Measurements from ENCODE around the gene CERS4.
A peak's percentile ranks its signal among the peaks of the same experiment; 100 is the strongest.
"Not testable (repeated sequence)": the region's sequence is repeated elsewhere in the genome, so short reads cannot be mapped to it uniquely, and the experiment has no call there.

CERS4 gene

GRCh38 chr19:8210421-8211101, 1.4 kb downstream of the CERS4 start:
- no peak for DNase-seq

GRCh38 chr19:8212212-8212611, 3.0 kb downstream of the CERS4 start:
- DNase-seq, result no peak

DNA sequence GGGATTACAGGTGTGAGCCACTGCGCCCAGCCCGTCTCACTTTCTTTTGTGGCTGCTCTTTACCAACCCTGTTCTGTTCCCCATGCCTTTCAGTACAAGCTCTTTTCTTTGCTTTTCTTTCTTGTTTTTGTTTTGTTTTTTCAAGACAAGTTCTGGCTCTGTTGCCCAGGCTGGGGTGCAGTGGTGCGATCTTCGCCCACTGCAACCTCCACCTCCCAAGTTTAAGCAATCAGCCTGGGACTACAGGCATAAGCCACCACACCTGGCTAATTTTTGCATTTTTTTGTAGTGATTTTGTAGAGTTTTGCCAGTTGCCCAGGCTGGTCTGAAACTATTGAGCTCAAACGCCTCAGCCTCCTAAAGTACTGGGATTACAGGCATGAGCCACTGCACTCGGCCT, 3.7 kb downstream of the CERS4 start:
- no peak for DNase-seq

DNA sequence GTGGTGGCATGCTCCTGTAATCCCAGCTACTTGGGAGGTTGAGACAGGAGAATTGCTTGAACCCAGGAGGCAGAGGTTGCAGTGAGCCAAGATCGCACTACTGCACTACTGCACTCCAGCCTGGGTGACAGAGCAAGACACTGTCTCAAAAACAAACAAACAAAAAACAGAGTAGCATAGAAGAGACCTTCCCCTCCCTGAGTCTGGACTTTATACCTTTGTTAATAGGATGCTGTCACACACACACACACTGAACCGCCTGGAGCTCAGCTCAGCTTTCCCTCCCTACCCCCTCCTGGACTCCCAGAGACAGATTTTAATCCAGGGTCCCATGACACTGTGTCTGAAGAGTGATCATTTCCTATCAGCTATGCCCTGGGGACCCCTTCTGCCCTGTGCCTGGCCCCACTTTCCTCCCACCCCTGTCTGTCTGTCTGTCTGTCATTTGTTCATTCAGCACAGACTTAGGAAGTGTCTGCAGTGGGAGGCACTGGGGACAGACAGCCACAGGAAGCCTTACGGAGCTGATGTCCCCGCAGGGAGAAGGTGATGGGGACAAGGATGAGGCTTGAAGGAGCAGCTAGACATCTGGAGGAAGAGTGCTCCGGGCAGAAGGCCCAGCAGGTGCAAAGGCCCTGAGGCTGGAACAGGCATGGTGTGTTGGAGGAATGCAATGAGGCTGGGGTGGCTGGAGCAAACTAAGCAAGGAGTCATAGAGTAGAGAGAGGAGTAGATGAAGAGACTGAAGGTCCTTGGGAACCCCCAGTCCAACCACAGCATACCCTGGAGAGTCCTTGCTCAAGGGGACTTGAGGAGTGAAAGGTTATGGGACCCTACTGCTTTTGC, 4.9 kb downstream of the CERS4 start:
- DNase-seq, result no peak

GRCh38 chr19:8214802-8215201, 5.6 kb downstream of the CERS4 start:
- DNase-seq, result no peak

DNA sequence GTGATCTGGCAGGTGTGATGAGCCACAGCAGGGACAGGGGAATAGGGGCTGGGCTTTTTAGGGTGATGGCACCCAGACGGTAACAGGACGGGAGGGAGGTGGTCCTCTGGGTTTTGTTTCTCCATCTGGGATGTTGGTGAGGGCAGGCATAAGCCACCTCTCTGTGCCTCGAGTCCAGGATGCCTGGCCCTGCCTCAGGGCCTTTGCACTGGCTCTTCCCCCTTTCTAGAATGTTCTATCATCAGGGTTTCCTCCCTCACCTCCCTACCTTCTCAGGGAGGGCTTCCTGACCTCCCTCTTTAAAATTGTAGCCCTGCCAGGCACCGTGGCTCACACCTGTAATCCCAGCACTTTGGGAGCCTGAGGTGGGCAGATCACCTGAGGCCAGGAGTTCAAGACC, 6.6 kb downstream of the CERS4 start:
- DNase-seq, result no peak

- no peak for DNase-seq
Observed at GRCh38 chr19:8216357-8216756, 7.2 kb downstream of the CERS4 start.

- DNase-seq, result not testable (repeated sequence)
Observed at GRCh38 chr19:8218127-8218526, 9.0 kb downstream of the CERS4 start.

DNA sequence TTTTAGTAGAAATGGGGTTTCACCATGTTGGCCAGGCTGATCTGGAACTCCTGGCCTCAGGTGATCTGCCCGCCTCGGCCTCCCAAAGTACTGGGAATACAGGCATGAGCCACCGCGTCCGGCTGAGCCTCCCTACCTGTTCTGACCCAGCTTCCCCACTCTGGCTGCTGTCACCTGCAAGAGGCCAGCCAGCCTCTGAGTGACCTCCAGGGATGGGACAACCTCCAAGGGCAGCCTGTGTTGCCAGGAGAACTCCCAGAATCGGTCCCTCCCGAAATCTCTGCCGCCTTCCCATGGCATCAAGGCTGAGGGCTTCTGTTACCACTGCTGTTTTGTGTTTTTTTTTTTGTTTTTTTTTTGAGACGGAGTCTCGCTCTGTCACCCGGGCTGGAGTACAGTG, 11.3 kb downstream of the CERS4 start:
- no peak for DNase-seq

- no peak for DNase-seq
Observed at GRCh38 chr19:8221161-8221560, 12.0 kb downstream of the CERS4 start.

GRCh38 chr19:8223442-8223841, 14.3 kb downstream of the CERS4 start:
- DNase-seq, result not testable (repeated sequence)

- no peak for DNase-seq
Observed at GRCh38 chr19:8224394-8225145, 15.4 kb downstream of the CERS4 start.

- no peak for DNase-seq
Observed at GRCh38 chr19:8231073-8231604, 22.0 kb downstream of the CERS4 start.

GRCh38 chr19:8233370-8233769, 24.2 kb downstream of the CERS4 start:
- no peak for DNase-seq

DNA sequence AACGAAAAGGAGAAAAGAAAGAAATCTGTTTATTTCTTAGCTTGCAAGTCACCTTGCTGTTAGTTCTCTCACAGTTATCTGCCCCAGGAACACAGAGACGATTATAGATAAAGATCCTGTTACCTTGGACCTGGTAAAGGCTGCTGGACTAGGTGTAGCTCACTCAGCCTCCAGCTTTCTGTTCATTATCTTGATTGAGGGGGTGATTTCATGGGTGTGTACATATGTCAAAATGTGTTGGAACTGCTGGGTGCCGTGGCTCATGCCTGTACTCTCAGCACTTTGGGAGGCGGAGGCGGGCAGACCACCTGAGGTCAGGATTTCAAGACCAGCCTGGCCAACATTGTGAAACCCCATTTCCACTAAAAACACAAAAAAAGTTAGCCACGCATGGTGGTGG, 27.9 kb downstream of the CERS4 start:
- DNase-seq, result no peak

GRCh38 chr19:8238251-8238650, 29.1 kb downstream of the CERS4 start:
- DNase-seq, result no peak

DNA sequence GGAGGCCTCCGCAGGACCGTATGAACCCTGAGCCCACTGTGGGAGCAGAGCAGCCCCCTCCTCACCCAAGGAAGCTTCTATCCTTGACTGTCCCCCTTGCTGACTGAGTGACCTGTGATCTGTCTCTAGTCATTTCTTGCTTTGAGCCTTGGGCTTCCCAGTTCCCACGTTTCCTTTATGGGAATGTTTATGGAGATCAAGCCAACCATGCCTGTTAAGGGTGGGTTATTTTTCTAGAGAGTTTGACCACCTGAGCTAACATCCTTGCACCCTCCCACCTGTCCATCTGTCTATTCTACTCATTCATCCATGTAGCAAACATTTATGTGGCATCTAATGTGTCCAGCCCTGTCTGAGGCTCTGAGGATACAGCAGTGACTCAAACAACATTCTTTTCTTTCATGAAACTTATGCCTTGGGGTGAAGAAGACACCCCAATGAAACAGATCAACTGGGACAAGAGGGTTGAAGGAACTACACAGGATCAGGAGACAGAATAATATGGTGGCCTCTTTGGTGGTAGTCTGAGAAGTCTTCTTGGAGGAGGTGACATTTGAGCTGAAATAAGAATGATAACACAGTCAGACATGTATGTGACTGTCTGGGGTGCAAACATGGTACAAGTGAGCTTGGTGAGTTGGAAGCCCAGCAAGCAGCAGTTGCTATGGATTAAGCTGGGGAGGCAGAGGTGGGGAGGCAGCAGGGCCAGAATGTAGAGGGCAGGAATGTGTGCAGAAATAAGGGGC, 30.5 kb downstream of the CERS4 start:
- no peak for DNase-seq

DNA sequence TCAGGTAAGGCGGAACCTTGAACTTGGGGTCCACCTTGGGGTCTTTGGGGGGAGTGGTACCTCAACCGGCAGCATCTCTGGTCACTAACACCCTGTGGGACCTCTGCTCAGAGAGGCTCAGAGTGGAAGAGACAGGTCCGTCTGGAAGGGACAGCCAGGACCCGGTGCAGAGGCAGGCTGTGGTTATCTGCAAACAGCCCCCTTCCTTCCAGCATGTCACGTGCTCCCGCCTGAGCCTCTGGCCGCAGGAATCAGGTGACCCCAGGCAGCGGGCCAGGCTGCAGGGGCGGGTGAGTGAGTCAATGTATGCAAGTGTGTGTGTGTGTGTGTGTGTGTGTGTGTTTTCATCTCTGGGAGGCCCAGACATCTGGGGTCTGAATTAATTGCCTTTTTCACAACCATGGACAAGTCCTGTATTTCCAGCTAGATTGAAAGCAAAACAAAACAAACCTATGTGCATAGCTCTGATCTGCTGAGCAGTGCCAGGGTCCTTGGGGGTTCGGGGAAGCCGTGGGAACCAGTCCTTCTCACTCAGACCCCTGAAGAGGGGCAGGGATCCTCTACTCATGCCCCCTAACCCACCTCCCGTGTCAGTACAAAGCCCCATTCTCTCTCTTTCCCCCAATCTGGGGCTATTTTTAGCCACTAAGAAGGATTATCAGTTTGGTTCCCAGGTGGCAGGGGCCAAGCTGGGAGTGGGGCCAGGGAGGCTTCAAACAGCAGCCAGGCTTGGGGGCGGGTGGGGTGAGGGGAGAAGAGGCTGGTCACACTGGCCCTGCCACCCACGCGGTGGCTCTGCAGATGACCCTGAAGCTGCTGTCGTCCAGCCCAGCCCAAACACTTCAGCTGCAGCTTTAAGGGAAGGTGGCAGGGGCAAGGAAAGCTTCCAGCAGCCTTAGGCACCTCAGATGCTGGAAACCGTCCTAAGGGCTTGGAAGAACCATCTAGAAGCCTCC, 31.4 kb downstream of the CERS4 start:
- peak; percentile 70 for DNase-seq

- DNase-seq, result no peak
Observed at GRCh38 chr19:8241646-8242045, 32.5 kb downstream of the CERS4 start.

DNA sequence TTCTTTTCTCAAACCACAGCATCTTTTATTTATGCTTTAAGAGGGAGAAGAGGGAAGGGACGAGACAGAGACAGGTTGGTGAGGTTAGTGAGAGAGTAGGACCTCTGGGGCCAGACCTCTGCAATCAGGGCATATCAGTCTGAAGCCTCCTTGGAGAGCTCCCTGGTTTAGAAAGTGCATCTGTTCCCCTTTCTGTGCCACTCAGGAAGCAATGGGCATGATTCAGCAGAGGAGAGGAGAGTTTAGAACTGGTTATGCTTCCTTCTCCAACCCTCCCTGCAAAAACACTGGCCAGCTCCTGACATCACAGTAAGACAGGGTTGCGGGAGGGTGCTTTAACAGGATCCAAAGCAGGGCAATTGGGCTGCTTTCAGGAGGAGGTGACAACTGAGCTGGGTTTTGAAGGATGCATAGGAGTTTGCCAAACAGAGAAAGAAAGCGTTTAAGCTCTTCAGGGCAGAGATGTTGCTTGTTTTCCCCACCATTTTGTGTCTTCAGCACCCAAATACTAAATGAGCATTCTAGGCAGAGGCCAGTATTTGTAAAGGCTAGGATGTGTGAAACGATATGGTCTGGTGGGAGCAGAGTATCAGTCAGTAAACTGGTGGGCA, 33.1 kb downstream of the CERS4 start:
- no peak for DNase-seq

DNA sequence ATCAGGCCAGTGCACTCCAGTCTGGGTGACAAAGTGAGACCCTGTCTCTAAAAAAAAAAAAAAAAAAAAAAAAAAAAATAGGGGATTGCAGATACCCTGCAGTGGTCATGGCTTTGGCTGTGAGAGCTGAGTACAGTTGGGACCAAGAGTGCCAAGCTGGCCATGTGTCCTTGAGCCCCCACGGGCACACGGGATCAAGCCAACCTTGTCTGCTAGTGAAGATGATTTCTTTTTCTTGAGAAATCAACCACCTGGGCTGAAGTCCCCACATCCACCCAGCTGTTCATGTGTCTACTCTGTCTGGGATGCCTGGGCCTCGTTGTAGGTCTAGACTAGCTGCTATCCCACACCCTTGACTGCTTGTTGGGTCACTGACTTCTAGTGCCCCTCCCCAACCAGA, 34.0 kb downstream of the CERS4 start:
- no peak for DNase-seq
